ENCODE results near the gene TNNI3. TPM values are rescaled to one million over a fixed set of nuclear protein-coding genes. Genes with fewer than 3 reads are reported as not detected.

TNNI3 gene
- total and polyA plus RNA-seq, 2 of the 4 experiments (the other 2 are of a cell fraction) = not detected

DNA sequence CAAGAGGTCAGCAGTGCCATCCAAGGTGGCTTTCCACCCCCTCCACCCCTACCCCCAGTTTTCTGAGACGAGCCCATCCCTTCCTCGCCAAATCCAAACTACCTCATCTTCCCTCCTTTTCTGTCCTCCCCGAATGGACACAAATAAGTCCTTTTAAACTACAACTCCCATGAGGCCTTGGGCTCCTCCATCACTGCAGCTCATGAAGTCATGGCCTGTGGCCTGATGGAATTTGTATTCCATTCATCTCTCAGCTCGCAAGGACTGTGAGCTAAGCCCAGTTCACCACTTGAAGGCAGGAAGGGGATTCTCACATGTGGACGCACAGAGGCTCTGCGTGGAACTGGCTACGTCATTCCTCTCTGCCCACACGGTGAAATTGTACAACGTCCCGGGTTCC, 39.3 kb upstream of the TNNI3 start:
- dilution Hi-C loops (cut with HindIII; ENCODE audit: low sequenced_read_pairs, unreplicated experiment) = no loop called here
- Histone ChIP-seq H3K9ac (ENCODE audit: low read depth, low read length) (no peak overlapping the region), H3K9me1 (ENCODE audit: insufficient read depth, low read length) (no peaks in the 10 kb centered on the region; the same call in 1 of the 2 replicates), H3K23ac (ENCODE audit: low read depth, low read length) (no peak overlapping the region), H3K4me1 (ENCODE audit: control insufficient read depth, insufficient read depth, low read length) (no peaks in the 10 kb centered on the region), H3K36me3 (ENCODE audit: control insufficient read depth, insufficient read depth, low read length) (no peaks in the 10 kb centered on the region), H3K4me3 (ENCODE audit: insufficient read depth, low read depth, low read length) (no peak overlapping the region), H2AFZ (replicated peaks; ENCODE audit: low read length, poor library complexity) (no peak overlapping the region), H4K20me1 (ENCODE audit: insufficient read depth, low read length) (no peaks in the 10 kb centered on the region), H4K91ac (ENCODE audit: insufficient read depth, low read depth, low read length) (no peak overlapping the region), H2AK5ac (ENCODE audit: low read depth, low read length) (no peak overlapping the region), H3K18ac (ENCODE audit: low read depth, low read length) (no peak overlapping the region), H2BK5ac (ENCODE audit: low read depth, low read length, poor library complexity, severe bottlenecking) (no peak overlapping the region), H2BK120ac (ENCODE audit: low read depth, low read length) (no peak overlapping the region), H3K14ac (replicated peaks; ENCODE audit: low read depth, low read length) (no peak overlapping the region), H3K4ac (ENCODE audit: low read depth, low read length) (no peak overlapping the region), H4K5ac (ENCODE audit: low read depth, low read length) (no peak overlapping the region), H3K56ac (ENCODE audit: extremely low read depth, insufficient read depth, low read length) (no peak overlapping the region), H3K9me3 (ENCODE audit: control insufficient read depth, insufficient read depth, low read length) (no peaks in the 10 kb centered on the region), H3K79me1 (ENCODE audit: low read depth in 1 of 2, low read length in 2 of 2) (no peaks in the 10 kb centered on the region), H2AK9ac (replicated peaks; ENCODE audit: low read depth, low read length, poor library complexity) (no peak overlapping the region), H2BK15ac (ENCODE audit: low read depth, low read length) (no peak overlapping the region), H4K8ac (ENCODE audit: low read depth in 2 of 2, low read length in 2 of 2) (no peak overlapping the region), H3K4me2 (ENCODE audit: low read depth, low read length) (no peak overlapping the region), H3K27me3 (ENCODE audit: control insufficient read depth, insufficient read depth, low read length) (peaks cover 2% of the 10 kb centered on the region), H3K27ac (ENCODE audit: insufficient read depth, low read length) (no peak overlapping the region), H2BK20ac (ENCODE audit: low read depth, low read length) (no peak overlapping the region)
- CTCF ChIA-PET = no interaction called here
- in situ Hi-C loops (cut with MboI; ENCODE audit: low sequenced_read_pairs) = no loop called here
- 86% methylated on average over 9 of the region's 10 CpGs; no CpG with 5 or more reads in 1 of the 2 experiments for WGBS, 2 experiments (ENCODE audit: extremely low coverage in 2 of 2, insufficient read length in 1 of 2)
- DNase-seq = no peak
- no TSS peak for BruUV-seq (replicated peaks)
- no peak for TF ChIP-seq RAD21 (IDR thresholded peaks at IDR 0.05; ENCODE audit: low read length)
- TF ChIP-seq, protein P1, sequence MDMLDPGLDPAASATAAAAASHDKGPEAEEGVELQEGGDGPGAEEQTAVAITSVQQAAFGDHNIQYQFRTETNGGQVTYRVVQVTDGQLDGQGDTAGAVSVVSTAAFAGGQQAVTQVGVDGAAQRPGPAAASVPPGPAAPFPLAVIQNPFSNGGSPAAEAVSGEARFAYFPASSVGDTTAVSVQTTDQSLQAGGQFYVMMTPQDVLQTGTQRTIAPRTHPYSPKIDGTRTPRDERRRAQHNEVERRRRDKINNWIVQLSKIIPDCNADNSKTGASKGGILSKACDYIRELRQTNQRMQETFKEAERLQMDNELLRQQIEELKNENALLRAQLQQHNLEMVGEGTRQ (IDR thresholded peaks at IDR 0.05; ENCODE audit: low read depth, low read length) = no peak
- no peak for TF ChIP-seq FOS (IDR thresholded peaks at IDR 0.05; ENCODE audit: low read depth, low read length)
- no peak for TF ChIP-seq BHLHE40 (IDR thresholded peaks at IDR 0.05; ENCODE audit: low read depth, low read length)
- TF ChIP-seq CEBPB (IDR thresholded peaks at IDR 0.05; ENCODE audit: low read depth, low read length) = no peak
- no peak for TF ChIP-seq MAFK (IDR thresholded peaks at IDR 0.05; ENCODE audit: low read depth, low read length)
- TF ChIP-seq, protein P2, sequence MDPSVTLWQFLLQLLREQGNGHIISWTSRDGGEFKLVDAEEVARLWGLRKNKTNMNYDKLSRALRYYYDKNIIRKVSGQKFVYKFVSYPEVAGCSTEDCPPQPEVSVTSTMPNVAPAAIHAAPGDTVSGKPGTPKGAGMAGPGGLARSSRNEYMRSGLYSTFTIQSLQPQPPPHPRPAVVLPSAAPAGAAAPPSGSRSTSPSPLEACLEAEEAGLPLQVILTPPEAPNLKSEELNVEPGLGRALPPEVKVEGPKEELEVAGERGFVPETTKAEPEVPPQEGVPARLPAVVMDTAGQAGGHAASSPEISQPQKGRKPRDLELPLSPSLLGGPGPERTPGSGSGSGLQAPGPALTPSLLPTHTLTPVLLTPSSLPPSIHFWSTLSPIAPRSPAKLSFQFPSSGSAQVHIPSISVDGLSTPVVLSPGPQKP (IDR thresholded peaks at IDR 0.05; ENCODE audit: borderline replicate concordance, low read depth, low read length) = no peak
- TF ChIP-seq CTCF (conservative IDR thresholded peaks at IDR 0.05; ENCODE audit: low read depth, low read length) = no peak
- TF ChIP-seq CHD1 (IDR thresholded peaks at IDR 0.05; ENCODE audit: low read depth, low read length) = no peak
- TF ChIP-seq MXI1 (IDR thresholded peaks at IDR 0.05; ENCODE audit: borderline replicate concordance, low read depth, low read length) = no peak
- no peak for TF ChIP-seq MAZ (IDR thresholded peaks at IDR 0.05; ENCODE audit: borderline replicate concordance, low read depth, low read length)
- TF ChIP-seq RFX5 (IDR thresholded peaks at IDR 0.05; ENCODE audit: low read depth, low read length) = no peak
- no peak for TF ChIP-seq POLR2A (IDR thresholded peaks at IDR 0.05; ENCODE audit: low read depth, low read length)
- TF ChIP-seq RCOR1 (IDR thresholded peaks at IDR 0.05; ENCODE audit: insufficient replicate concordance, low read length) = no peak
- intact Hi-C loops (cut with micrococcal nuclease) = no loop called here
- ATAC-seq (ENCODE audit: low read depth) = no peak
- POLR2A ChIA-PET (ENCODE audit: unreplicated experiment) = no interaction called here
